DOHH2 (cell line): ENCODE results near the gene PCP4.

ENCODE experiments used
- H3F3A ChIP-seq: fragments of 200-600 bp; sonication (generic), shearing (Covaris generic); 2 replicates; pipeline ENCODE4 v1.6.0; 2016; ENCODE audit warnings: antibody characterized with exemption, mild to moderate bottlenecking; ENCODE audit not compliant: control insufficient read depth, insufficient read depth
- H3K27ac ChIP-seq: fragments of 200-600 bp; sonication (generic); 2 replicates; pipeline ENCODE4 v1.5.1; 2014; ENCODE audit warnings: low read depth, mild to moderate bottlenecking, low read length, moderate library complexity
- H3K27me3 ChIP-seq: fragments of 200-600 bp; sonication (generic); 2 replicates; pipeline ENCODE4 v1.6.1; 2014; ENCODE audit warnings: mild to moderate bottlenecking, low read length, mixed read lengths; ENCODE audit not compliant: control insufficient read depth
- H3K36me3 ChIP-seq: fragments of 200-600 bp; sonication (generic); 2 replicates; pipeline ENCODE4 v1.6.1; 2014; ENCODE audit warnings: mild to moderate bottlenecking, low read length, moderate library complexity, mixed read lengths; ENCODE audit not compliant: control insufficient read depth
- H3K4me1 ChIP-seq: fragments of 200-600 bp; sonication (generic); 2 replicates; pipeline ENCODE4 v1.6.1; 2014; ENCODE audit warnings: mild to moderate bottlenecking, low read length, mixed read lengths; ENCODE audit not compliant: control insufficient read depth
- H3K4me2 ChIP-seq: fragments of 200-600 bp; sonication (generic); 2 replicates; pipeline ENCODE4 v1.6.0; 2014; ENCODE audit warnings: mild to moderate bottlenecking, low read length, moderate library complexity
- H3K4me3 ChIP-seq: fragments of 200-600 bp; sonication (generic); 2 replicates; pipeline ENCODE4 v1.5.1; 2014; ENCODE audit warnings: mild to moderate bottlenecking, low read length, mixed read lengths
- H3K79me2 ChIP-seq: fragments of 200-600 bp; sonication (generic); 2 replicates; pipeline ENCODE4 v1.6.1; 2014; ENCODE audit warnings: mild to moderate bottlenecking, low read length, mixed read lengths; ENCODE audit not compliant: control insufficient read depth
- H3K9me2 ChIP-seq: fragments of 200-600 bp; sonication (generic); replicated peaks from 2 replicates; pipeline ENCODE4 v1.6.1; 2014; ENCODE audit warnings: mild to moderate bottlenecking, low read length, mixed read lengths; ENCODE audit not compliant: control insufficient read depth
- H3K9me3 ChIP-seq: fragments of 200-600 bp; sonication (generic); 2 replicates; pipeline ENCODE4 v1.6.1; 2014; ENCODE audit warnings: antibody characterized with exemption, low read length, mixed read lengths; ENCODE audit not compliant: control insufficient read depth, insufficient read depth
- H4K20me1 ChIP-seq: fragments of 200-600 bp; sonication (generic); 2 replicates; pipeline ENCODE4 v1.6.0; 2014; ENCODE audit warnings: low read depth, mild to moderate bottlenecking, antibody characterized with exemption, low read length, moderate library complexity; ENCODE audit not compliant: control insufficient read depth, insufficient read depth
- EZH2phosphoT487 ChIP-seq: fragments of 200-600 bp; sonication (generic); IDR thresholded peaks from 2 replicates; pipeline ENCODE4 v1.6.1; 2017; ENCODE audit warnings: borderline replicate concordance, mild to moderate bottlenecking, antibody characterized with exemption, low read length, moderate library complexity, mixed read lengths
- TF ChIP-seq, protein P1 (sequence below): fragments of 200-600 bp; sonication (generic); IDR thresholded peaks from one replicate; pipeline ENCODE4 v1.5.1; 2014; ENCODE audit warnings: antibody characterized with exemption, mild to moderate bottlenecking, low read depth, low read length; ENCODE audit not compliant: poor library complexity, severe bottlenecking

Gene PCP4

DNA sequence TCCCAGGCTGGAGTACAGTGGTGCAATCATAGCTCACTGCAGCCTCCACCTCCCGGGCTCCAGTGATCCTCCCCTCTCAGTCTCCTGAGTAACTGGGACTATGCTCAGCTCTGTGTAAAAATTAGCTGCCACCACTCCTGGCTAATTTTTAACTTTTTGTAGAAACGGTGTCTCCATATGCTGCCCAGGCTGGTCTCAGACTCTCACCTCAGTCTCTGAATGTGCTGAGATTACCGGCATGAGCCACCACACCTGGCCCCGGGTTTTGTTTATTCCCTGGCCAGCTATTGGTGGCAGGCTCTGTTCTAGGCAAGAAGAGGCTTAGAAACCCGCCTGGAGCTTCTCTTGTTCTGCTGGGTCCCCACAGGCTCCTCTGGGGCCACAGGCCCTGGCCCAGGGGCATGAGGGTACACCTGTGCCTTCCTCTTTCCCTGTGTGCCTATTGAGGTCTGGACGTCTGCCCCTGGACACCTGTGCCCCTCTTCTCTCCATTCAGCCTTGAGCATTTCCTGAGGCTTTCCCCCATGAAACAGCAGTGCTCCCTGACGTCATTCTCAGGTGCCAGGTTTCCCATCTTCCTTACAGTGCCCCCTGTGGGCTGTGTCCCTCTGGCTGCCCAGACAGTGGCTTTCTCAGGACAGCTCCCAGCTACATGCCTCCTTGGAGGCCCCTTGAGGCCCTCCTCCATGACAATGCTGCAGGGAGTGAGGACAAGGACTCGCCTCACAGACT, 57.5 kb downstream of the PCP4 start:
- H3K9me3 ChIP-seq: no peaks in the 10 kb centered on the region
- H3F3A ChIP-seq: no peaks in the 10 kb centered on the region
- H3K4me2 ChIP-seq: no peak overlapping the region
- no peaks in the 10 kb centered on the region for H3K36me3 ChIP-seq
- H4K20me1 ChIP-seq: no peaks in the 10 kb centered on the region
- H3K27ac ChIP-seq: no peak overlapping the region
- no peak overlapping the region for H3K4me3 ChIP-seq
- TF ChIP-seq EZH2phosphoT487: no peak
- TF ChIP-seq, protein P1, sequence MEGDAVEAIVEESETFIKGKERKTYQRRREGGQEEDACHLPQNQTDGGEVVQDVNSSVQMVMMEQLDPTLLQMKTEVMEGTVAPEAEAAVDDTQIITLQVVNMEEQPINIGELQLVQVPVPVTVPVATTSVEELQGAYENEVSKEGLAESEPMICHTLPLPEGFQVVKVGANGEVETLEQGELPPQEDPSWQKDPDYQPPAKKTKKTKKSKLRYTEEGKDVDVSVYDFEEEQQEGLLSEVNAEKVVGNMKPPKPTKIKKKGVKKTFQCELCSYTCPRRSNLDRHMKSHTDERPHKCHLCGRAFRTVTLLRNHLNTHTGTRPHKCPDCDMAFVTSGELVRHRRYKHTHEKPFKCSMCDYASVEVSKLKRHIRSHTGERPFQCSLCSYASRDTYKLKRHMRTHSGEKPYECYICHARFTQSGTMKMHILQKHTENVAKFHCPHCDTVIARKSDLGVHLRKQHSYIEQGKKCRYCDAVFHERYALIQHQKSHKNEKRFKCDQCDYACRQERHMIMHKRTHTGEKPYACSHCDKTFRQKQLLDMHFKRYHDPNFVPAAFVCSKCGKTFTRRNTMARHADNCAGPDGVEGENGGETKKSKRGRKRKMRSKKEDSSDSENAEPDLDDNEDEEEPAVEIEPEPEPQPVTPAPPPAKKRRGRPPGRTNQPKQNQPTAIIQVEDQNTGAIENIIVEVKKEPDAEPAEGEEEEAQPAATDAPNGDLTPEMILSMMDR: no peak
- no peaks in the 10 kb centered on the region for H3K79me2 ChIP-seq
- no peaks in the 10 kb centered on the region for H3K9me2 ChIP-seq
- no peaks in the 10 kb centered on the region for H3K27me3 ChIP-seq
- no peaks in the 10 kb centered on the region for H3K4me1 ChIP-seq

- no peak overlapping the region for H3K4me3 ChIP-seq
- H3K9me3 ChIP-seq: no peaks in the 10 kb centered on the region
- H3K79me2 ChIP-seq: no peaks in the 10 kb centered on the region
- no peaks in the 10 kb centered on the region for H3K4me1 ChIP-seq
- no peaks in the 10 kb centered on the region for H3K9me2 ChIP-seq
- H3K36me3 ChIP-seq: no peaks in the 10 kb centered on the region
- no peaks in the 10 kb centered on the region for H3F3A ChIP-seq
- H4K20me1 ChIP-seq: no peaks in the 10 kb centered on the region
- H3K4me2 ChIP-seq: no peak overlapping the region
- H3K27ac ChIP-seq: no peak overlapping the region
- TF ChIP-seq, protein P1: no peak
- no peak for TF ChIP-seq EZH2phosphoT487
- no peaks in the 10 kb centered on the region for H3K27me3 ChIP-seq
Observed at GRCh38 chr21:39927304-39927886, 60.2 kb downstream of the PCP4 start.

GRCh38 chr21:39932335-39932734, 65.1 kb downstream of the PCP4 start:
- H3F3A ChIP-seq: no peaks in the 10 kb centered on the region
- no peaks in the 10 kb centered on the region for H3K79me2 ChIP-seq
- H3K4me2 ChIP-seq: no peak overlapping the region
- no peak overlapping the region for H3K27ac ChIP-seq
- H3K9me3 ChIP-seq: no peaks in the 10 kb centered on the region
- H4K20me1 ChIP-seq: no peaks in the 10 kb centered on the region
- H3K27me3 ChIP-seq: no peaks in the 10 kb centered on the region
- no peaks in the 10 kb centered on the region for H3K4me1 ChIP-seq
- H3K36me3 ChIP-seq: no peaks in the 10 kb centered on the region
- no peak overlapping the region for H3K4me3 ChIP-seq
- TF ChIP-seq EZH2phosphoT487: no peak
- TF ChIP-seq, protein P1: no peak
- H3K9me2 ChIP-seq: no peaks in the 10 kb centered on the region
